K562 (cell line): ENCODE measurements around the gene ZNF774. TPM values are rescaled to one million over a fixed set of nuclear protein-coding genes. Genes with fewer than 3 reads are reported as not detected.

Experiments used
- ATAC-seq: fragments of 200-7000 bp; cut with Tn5 transposase; 3 replicates; pipeline ENCODE4 v1.9.1; 2020; ENCODE audit warnings: moderate library complexity
- Bru-seq: library from RNA; stranded (reverse); fragments of 400-500 nt; gene quantifications from one replicate; lab custom pipeline; 2021; lab: Mats Ljungman, UMichigan
- BruChase-seq, 2 experiments: library from RNA; stranded (reverse); fragments of 400-500 nt; gene quantifications; one replicate each; lab custom pipeline; 2021; lab: Mats Ljungman, UMichigan
- BruUV-seq: library from RNA; stranded (reverse); fragments of 400-500 nt; replicated peaks from 2 replicates; lab custom pipeline; 2021; lab: Mats Ljungman, UMichigan
- CTCF ChIA-PET: fragments of 300-600 bp; formaldehyde crosslinking; extraction: SDS; loops from one replicate; lab custom pipeline; 2021; ENCODE audit warnings: low intra/inter-chr PET ratio; lab: Yijun Ruan, JAX
- POLR2A ChIA-PET: fragments of 300-600, 350-650 bp; sonication (Branson Sonifier 250); formaldehyde crosslinking; extraction: SDS; loops from one replicate; lab custom pipeline; 2021; ENCODE audit warnings: antibody characterized with exemption, inconsistent platforms; lab: Yijun Ruan, JAX
- DNase-seq, 4 experiments: peaks; one replicate each; pipeline versions ENCODE4 v3.0.0 to v3.0.0-alpha.2; 2011 to 2018; ENCODE audit warnings: low spot score in 3 of 4, mixed read lengths in 3 of 4; ENCODE audit errors: extremely low read depth in 1 of 4
- FAIRE-seq: peaks from 2 replicates; lab custom pipeline; 2011; peaks lifted over from hg19 to GRCh38; lab: Jason Lieb, UNC
- H2AFZ ChIP-seq: 2 replicates; pipeline ENCODE4 v1.6.0; 2011; ENCODE audit warnings: low read depth, low read length, control low read depth, inconsistent platforms
- H3K27ac ChIP-seq: fragments of 200-600 bp; 3 replicates; pipeline ENCODE4 v1.8.0; 2011; ENCODE audit warnings: low read depth, mild to moderate bottlenecking, control low read depth, inconsistent platforms, low read length, moderate library complexity, mixed read lengths; ENCODE audit errors: extremely low read depth
- H3K27me3 ChIP-seq, 2 experiments: fragments of 300-600 bp in 1 of 2; 2 replicates in 1 of 2; 3 replicates in 1 of 2; pipeline versions ENCODE4 v1.6.0 to v1.8.0; 2011; ENCODE audit warnings: inconsistent platforms in 2 of 2, low read length in 2 of 2, mild to moderate bottlenecking in 1 of 2, mixed read lengths in 1 of 2, moderate library complexity in 1 of 2; ENCODE audit not compliant: control insufficient read depth in 2 of 2, insufficient read depth in 2 of 2
- H3K36me3 ChIP-seq: fragments of 300-600 bp; 3 replicates; pipeline ENCODE4 v1.8.0; 2011; ENCODE audit warnings: mild to moderate bottlenecking, low read length, inconsistent platforms; ENCODE audit not compliant: control insufficient read depth, insufficient read depth
- H3K4me1 ChIP-seq, 2 experiments: fragments of 200-600 bp in 1 of 2; replicated peaks in 1 of 2; 2 replicates in 1 of 2; 3 replicates in 1 of 2; pipeline versions ENCODE4 v1.5.1 to v1.8.0; 2011; ENCODE audit warnings: inconsistent platforms in 2 of 2, low read length in 2 of 2, mild to moderate bottlenecking in 1 of 2, mixed read lengths in 1 of 2, moderate library complexity in 1 of 2; ENCODE audit not compliant: control insufficient read depth in 2 of 2, insufficient read depth in 2 of 2
- H3K4me2 ChIP-seq: 2 replicates; pipeline ENCODE4 v1.6.1; 2011; ENCODE audit warnings: low read length, control low read depth, inconsistent platforms, mixed read lengths; ENCODE audit not compliant: insufficient read depth
- H3K4me3 ChIP-seq: fragments of 200-600 bp; sonication (generic), shearing (Covaris generic); 2 replicates; pipeline ENCODE4 v1.5.1; 2016; ENCODE audit warnings: control low read depth, inconsistent platforms
- H3K79me2 ChIP-seq: fragments of 200-600 bp; 3 replicates; pipeline ENCODE4 v1.8.0; 2011; ENCODE audit warnings: low read length, inconsistent platforms; ENCODE audit not compliant: control insufficient read depth, insufficient read depth
- H3K9ac ChIP-seq, 2 experiments: 2 replicates each; pipeline versions ENCODE4 v1.6.0 to v1.6.1; 2011; ENCODE audit warnings: low read depth in 2 of 2, low read length in 2 of 2, control low read depth in 1 of 2, inconsistent platforms in 1 of 2, mild to moderate bottlenecking in 1 of 2, mixed read lengths in 1 of 2; ENCODE audit not compliant: insufficient read depth in 1 of 2
- H3K9me1 ChIP-seq: one replicate; pipeline ENCODE4 v1.6.0; 2011; ENCODE audit warnings: inconsistent platforms, mild to moderate bottlenecking, low read length, moderate library complexity; ENCODE audit not compliant: control insufficient read depth, insufficient read depth
- H3K9me3 ChIP-seq: replicated peaks from 2 replicates; pipeline ENCODE4 v1.5.1; 2011; ENCODE audit warnings: low read depth, low read length, inconsistent platforms; ENCODE audit not compliant: control insufficient read depth, insufficient read depth
- H4K20me1 ChIP-seq: replicated peaks from 2 replicates; pipeline ENCODE4 v1.6.1; 2011; ENCODE audit warnings: low read length, inconsistent platforms, mixed read lengths; ENCODE audit not compliant: control insufficient read depth, insufficient read depth
- ARID1B ChIP-seq: fragments of 450-650 bp; IDR thresholded peaks from 2 replicates; pipeline ENCODE4 v1.6.1; 2016; ENCODE audit warnings: antibody characterized with exemption, mild to moderate bottlenecking, inconsistent platforms
- BHLHE40 ChIP-seq: IDR thresholded peaks from 2 replicates; pipeline ENCODE4 v1.6.1; 2011; ENCODE audit warnings: low read length, improper control_type of control experiment
- FOSL1 ChIP-seq: fragments of 200-800 bp; sonication (Bioruptor generic); conservative IDR thresholded peaks from 2 replicates; pipeline ENCODE4 v1.6.1; 2016; ENCODE audit warnings: missing genetic modification characterization, missing compliant biosample characterization
- FOXA1 ChIP-seq: fragments of 450-650 bp; IDR thresholded peaks from 2 replicates; pipeline ENCODE4 v1.6.1; 2016; ENCODE audit warnings: mild to moderate bottlenecking, borderline replicate concordance
- MBD2 ChIP-seq: sonication (generic); IDR thresholded peaks from 2 replicates; pipeline ENCODE4 v1.6.1; 2016; ENCODE audit warnings: low read depth, borderline replicate concordance
- TOE1 ChIP-seq, 2 experiments: fragments of 450-650 bp in 1 of 2; sonication (generic) in 1 of 2; formaldehyde crosslinking in 1 of 2; IDR thresholded peaks; 2 replicates each; pipeline versions ENCODE4 v1.7.1 to v1.8.0; 2016 to 2022; ENCODE audit warnings: borderline replicate concordance in 2 of 2, mild to moderate bottlenecking in 2 of 2, antibody characterized with exemption in 1 of 2, inconsistent platforms in 1 of 2, low read depth in 1 of 2, missing genetic modification reagents in 1 of 2, moderate library complexity in 1 of 2
- ZBTB7A ChIP-seq: IDR thresholded peaks from 2 replicates; pipeline ENCODE4 v1.6.1; 2011; ENCODE audit warnings: low read depth, mild to moderate bottlenecking, low read length, moderate library complexity, borderline replicate concordance; ENCODE audit not compliant: control insufficient read depth
- ZKSCAN1 ChIP-seq: fragments of 150-350 bp; IDR thresholded peaks from 2 replicates; pipeline ENCODE4 v1.6.1; 2016; ENCODE audit warnings: low read depth, low read length
- ZNF23 ChIP-seq: fragments of 250-450 bp; sonication (Bioruptor Pico); IDR thresholded peaks from 2 replicates; pipeline ENCODE4 v1.4.0; 2020; ENCODE audit warnings: mild to moderate bottlenecking
- ZNF263 ChIP-seq: sonication (generic); formaldehyde crosslinking; IDR thresholded peaks from 2 replicates; pipeline ENCODE4 v1.8.0; 2022; ENCODE audit warnings: mild to moderate bottlenecking, missing genetic modification reagents, borderline replicate concordance
- ZNF699 ChIP-seq: fragments of 250-450 bp; sonication (Bioruptor Pico); IDR thresholded peaks from 2 replicates; pipeline ENCODE4 v1.8.0; 2021; ENCODE audit warnings: mild to moderate bottlenecking, moderate library complexity; ENCODE audit not compliant: insufficient replicate concordance
- WGBS: fragments of 100-300 bp; shearing (Covaris generic); methylation state at CpG from one replicate; pipeline ENCODE4 v1.1.6; 2016; ENCODE audit warnings: low coverage, mixed read lengths; ENCODE audit not compliant: insufficient coverage; ENCODE audit errors: missing lambda C conversion rate; 5-methylcytosine and 5-hydroxymethylcytosine counted together
- in situ Hi-C: fragments of 300-500 bp; cut with MboI; formaldehyde crosslinking; loops from 4 replicates; pipeline ENCODE4 v1.15.0; 2018; ENCODE audit warnings: inconsistent platforms, mixed read lengths
- intact Hi-C: fragments of 100-400 bp; cut with micrococcal nuclease; formaldehyde crosslinking; loops from 2 replicates; pipeline ENCODE4 v1.14.2; 2022
- long read RNA-seq, 3 experiments: library from polyadenylated mRNA in 2 of 3; library from RNA in 1 of 3; unstranded in 2 of 3; stranded (forward) in 1 of 3; transcript quantifications; one replicate each; pipeline ENCODE4 v2.0.0, GENCODE V29; 2019 to 2022
- polyA minus RNA-seq, 3 experiments: library from RNA; depleted of rRNA, polyadenylated mRNA; stranded (reverse); fragments of >200 nt; gene quantifications; 2 replicates each; pipeline ENCODE4 v1.2.3, GENCODE V29; 2011
- polyA plus RNA-seq, 8 experiments: library from polyadenylated mRNA; depleted of rRNA in 4 of 8; stranded (reverse) in 5 of 8; unstranded in 3 of 8; fragments of >200 nt; fragmentation: Nextera tagmentation in 2 of 8; fragmentation: Illumina TruSeq in 1 of 8; extraction: Ambion mirVana in 2 of 8; extraction: Trizol in 1 of 8; gene quantifications; 2 replicates each; pipeline versions ENCODE4 v1.2.1 to v1.2.3, GENCODE V29; 2011 to 2014; ENCODE audit warnings: inconsistent platforms in 1 of 8, missing spikeins in 1 of 8
- total RNA-seq, 7 experiments: library from RNA; depleted of rRNA in 6 of 7; stranded (reverse); fragments of >200 nt in 6 of 7; fragmentation: Illumina TruSeq in 2 of 7; extraction: Trizol in 2 of 7; gene quantifications; 2 replicates each; pipeline versions ENCODE4 v1.2.1 to v1.2.3, GENCODE V29; 2011 to 2021; ENCODE audit warnings: low replicate concordance in 1 of 7
- TF ChIP-seq, protein P1 (sequence below): fragments of 250-450 bp; sonication (Bioruptor Pico); IDR thresholded peaks from 2 replicates; pipeline ENCODE4 v1.4.0; 2020; ENCODE audit warnings: mild to moderate bottlenecking, moderate library complexity

ZNF774 gene
- total RNA-seq (2011; cell fraction: chromatin; rRNA removed; ENCODE audit: low replicate concordance), result 9.0 and 9.3 TPM in 2 replicates
- 4.6 and 5.3 TPM in 2 replicates for total RNA-seq (2011; cell fraction: nucleolus; rRNA removed)
- total RNA-seq (2011; cell fraction: nucleoplasm; rRNA removed), result 5.6 and 9.1 TPM in 2 replicates
- total RNA-seq (2014; rRNA removed), result 1.00 and 1.6 TPM in 2 replicates
- 0.95 and 1.9 TPM in 2 replicates for total RNA-seq (2014; rRNA removed; fragmentation: Illumina TruSeq; extraction: Trizol)
- total RNA-seq (2015; rRNA removed; fragmentation: Illumina TruSeq; extraction: Trizol), result 1.2 TPM in 2 replicates
- total RNA-seq (2021), result 1.2 and 3.0 TPM in 2 replicates
- polyA plus RNA-seq (2011; rRNA removed), result 1.5 and 1.6 TPM in 2 replicates
- polyA plus RNA-seq (2011; cell fraction: cytosol; rRNA removed), result 0.97 and 1.7 TPM in 2 replicates
- 3.0 and 3.2 TPM in 2 replicates for polyA plus RNA-seq (2011; cell fraction: nucleus; rRNA removed)
- 1.1 and 1.3 TPM in 2 replicates for polyA plus RNA-seq (2012)
- 1.7 and 3.9 TPM in 2 replicates for polyA plus RNA-seq (2014; fragmentation: Illumina TruSeq; extraction: Trizol)
- under 1 TPM; 0.32 to 0.34 TPM for polyA plus RNA-seq (2014; fragmentation: Nextera tagmentation; extraction: Ambion mirVana)
- 1.7 and 2.0 TPM in 2 replicates for polyA plus RNA-seq (2014; rRNA removed)
- polyA minus RNA-seq (2011; rRNA and poly(A)+ RNA removed), result 2.9 and 3.1 TPM in 2 replicates
- 0.38 and 5.4 TPM in 2 replicates for polyA minus RNA-seq (2011; cell fraction: cytosol; rRNA and poly(A)+ RNA removed)
- 2.4 and 3.6 TPM in 2 replicates for polyA minus RNA-seq (2011; cell fraction: nucleus; rRNA and poly(A)+ RNA removed)
- percentile 52 among the genes with signal in this experiment for Bru-seq, nascent RNA
- BruChase-seq, experiment 1, labeled RNA remaining after a 2-hour chase, result percentile 44 among the genes with signal in this experiment
- percentile 42 among the genes with signal in this experiment for BruChase-seq, experiment 2, labeled RNA remaining after a 6-hour chase
- long read RNA-seq, experiment 1, partial matches to known transcripts, result 0 of 2 reads
- long read RNA-seq, experiment 1, other reads (novel, unspliced or antisense), result 1 of 2 reads
- long read RNA-seq, experiment 2, partial matches to known transcripts, result 0 of 3 reads
- long read RNA-seq, experiment 2, other reads (novel, unspliced or antisense), result 3 of 3 reads
- long read RNA-seq, experiment 3, result 0 reads

GRCh38 chr15:90352107-90352893 lies at the start of gene ZNF774:
TSS of gene ZNF774 (plus strand) at chr15:90352284. CDS start at chr15:90354661, 2,377 bp downstream.
- peaks cover 3 to 13% of the 10 kb centered on the region in 2 experiments; a peak in 4 of 5 replicates for H3K4me1 ChIP-seq
- H3K27ac ChIP-seq, result peak within 1 kb of the TSS; percentile 51; the same call in 2 of the 3 replicates
- peak; percentile 94 to 100 (median 96) for DNase-seq
- H3K9me1 ChIP-seq, result no peaks in the 10 kb centered on the region
- H3K4me2 ChIP-seq, result peak within 1 kb of the TSS; percentile 89
- TSS peak; percentile 82 for BruUV-seq
- no peaks in the 10 kb centered on the region for H4K20me1 ChIP-seq
- H3K36me3 ChIP-seq, result no peaks in the 10 kb centered on the region
- peak; percentile 99 for ATAC-seq
- peak within 1 kb of the TSS; percentile 94 for H2AFZ ChIP-seq
- peak; percentile 100 for FAIRE-seq
- peak within 1 kb of the TSS; percentile 65 for H3K4me3 ChIP-seq
- in situ Hi-C loops (no loop called here), intact Hi-C loops (no loop called here)
- H3K9ac ChIP-seq, result peak within 1 kb of the TSS; percentile 64 to 92
- POLR2A ChIA-PET, result interaction anchor here (0.6 to 2.4 kb wide), 10 partner anchors 10 to 534 kb away, joined by 3 to 25 read pairs (median 3); no protein-coding TSS in a partner anchor
- H3K9me3 ChIP-seq, result no peaks in the 10 kb centered on the region
- WGBS, result 1% methylated on average over 38 of the region's 53 CpGs
- no peaks in the 10 kb centered on the region for H3K27me3 ChIP-seq
- CTCF ChIA-PET, result no interaction called here
- H3K79me2 ChIP-seq, result peaks cover 4% of the 10 kb centered on the region; the same call in 1 of the 3 replicates
- TF ChIP-seq TOE1 (IDR thresholded peaks at IDR 0.05; ENCODE audit: borderline replicate concordance) (0 out of 2 replicates have a peak, but pooled peaks have one; percentile 25), TOE1 (CRISPR knock-in tag; IDR thresholded peaks at IDR 0.05; ENCODE audit: borderline replicate concordance, low read depth) (no peak), FOXA1 (no peak), BHLHE40 (no peak), ARID1B (0 out of 2 replicates have a peak, but pooled peaks have one; percentile 14), ZNF699 (CRISPR knock-in tag) (no peak), MBD2 (peak; percentile 99), FOSL1 (tag) (0 out of 2 replicates have a peak, but pooled peaks have one; percentile 29), ZKSCAN1 (no peak), ZNF263 (peak; percentile 88; the same call in 1 of the 2 replicates), ZNF23 (no peak), ZBTB7A (peak; percentile 91)
- TF ChIP-seq, protein P1, sequence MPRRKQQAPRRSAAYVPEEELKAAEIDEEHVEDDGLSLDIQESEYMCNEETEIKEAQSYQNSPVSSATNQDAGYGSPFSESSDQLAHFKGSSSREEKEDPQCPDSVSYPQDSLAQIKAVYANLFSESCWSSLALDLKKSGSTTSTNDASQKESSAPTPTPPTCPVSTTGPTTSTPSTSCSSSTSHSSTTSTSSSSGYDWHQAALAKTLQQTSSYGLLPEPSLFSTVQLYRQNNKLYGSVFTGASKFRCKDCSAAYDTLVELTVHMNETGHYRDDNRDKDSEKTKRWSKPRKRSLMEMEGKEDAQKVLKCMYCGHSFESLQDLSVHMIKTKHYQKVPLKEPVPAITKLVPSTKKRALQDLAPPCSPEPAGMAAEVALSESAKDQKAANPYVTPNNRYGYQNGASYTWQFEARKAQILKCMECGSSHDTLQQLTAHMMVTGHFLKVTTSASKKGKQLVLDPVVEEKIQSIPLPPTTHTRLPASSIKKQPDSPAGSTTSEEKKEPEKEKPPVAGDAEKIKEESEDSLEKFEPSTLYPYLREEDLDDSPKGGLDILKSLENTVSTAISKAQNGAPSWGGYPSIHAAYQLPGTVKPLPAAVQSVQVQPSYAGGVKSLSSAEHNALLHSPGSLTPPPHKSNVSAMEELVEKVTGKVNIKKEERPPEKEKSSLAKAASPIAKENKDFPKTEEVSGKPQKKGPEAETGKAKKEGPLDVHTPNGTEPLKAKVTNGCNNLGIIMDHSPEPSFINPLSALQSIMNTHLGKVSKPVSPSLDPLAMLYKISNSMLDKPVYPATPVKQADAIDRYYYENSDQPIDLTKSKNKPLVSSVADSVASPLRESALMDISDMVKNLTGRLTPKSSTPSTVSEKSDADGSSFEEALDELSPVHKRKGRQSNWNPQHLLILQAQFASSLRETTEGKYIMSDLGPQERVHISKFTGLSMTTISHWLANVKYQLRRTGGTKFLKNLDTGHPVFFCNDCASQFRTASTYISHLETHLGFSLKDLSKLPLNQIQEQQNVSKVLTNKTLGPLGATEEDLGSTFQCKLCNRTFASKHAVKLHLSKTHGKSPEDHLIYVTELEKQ (CRISPR knock-in tag), result no peak
